Endothelial cell of umbilical vein (primary cell): ENCODE data around the gene NR1H4. TPM values are rescaled to one million over a fixed set of nuclear protein-coding genes. Genes with fewer than 3 reads are reported as not detected.

Experiments used
- BruUV-seq: library from RNA; stranded (reverse); fragments of 400-500 nt; replicated peaks from 2 replicates; lab custom pipeline; 2021; lab: Mats Ljungman, UMichigan
- CTCF ChIA-PET: fragments of 300-600, 350-600 bp; sonication (Branson Sonifier 250); formaldehyde crosslinking; loops from one replicate; lab custom pipeline; 2021; ENCODE audit warnings: antibody characterized with exemption, inconsistent platforms; lab: Charles Lee
- POLR2A ChIA-PET: fragments of 300-600, 350-600 bp; sonication (Branson Sonifier 250); formaldehyde crosslinking; loops from one replicate; lab custom pipeline; 2021; ENCODE audit warnings: antibody characterized with exemption, inconsistent platforms; lab: Charles Lee
- DNase-seq: peaks from one replicate; pipeline ENCODE4 v3.0.0-alpha.2; 2011; ENCODE audit warnings: low read depth, low spot score
- FAIRE-seq: peaks from 2 replicates; lab custom pipeline; 2011; peaks lifted over from hg19 to GRCh38; lab: Jason Lieb, UNC
- H2AFZ ChIP-seq: 2 replicates; pipeline ENCODE4 v1.6.0; 2012; ENCODE audit warnings: low read depth, low read length, control low read depth, inconsistent platforms
- H3K27ac ChIP-seq: 2 replicates; pipeline ENCODE4 v1.5.1; 2011; ENCODE audit warnings: low read depth, mild to moderate bottlenecking, control low read depth, low read length, moderate library complexity; ENCODE audit not compliant: insufficient read depth
- H3K27me3 ChIP-seq, 2 experiments: 2 replicates each; pipeline versions ENCODE4 v1.6.0 to v1.6.1; 2011; ENCODE audit warnings: low read length in 2 of 2, mixed read lengths in 1 of 2; ENCODE audit not compliant: control insufficient read depth in 2 of 2, insufficient read depth in 2 of 2
- H3K36me3 ChIP-seq, 2 experiments: 2 replicates in 1 of 2; 3 replicates in 1 of 2; pipeline ENCODE4 v1.5.1; 2011; ENCODE audit warnings: low read length in 2 of 2, mild to moderate bottlenecking in 1 of 2, moderate library complexity in 1 of 2; ENCODE audit not compliant: control insufficient read depth in 2 of 2, insufficient read depth in 2 of 2; ENCODE audit errors: extremely low read depth in 1 of 2
- H3K4me1 ChIP-seq: 3 replicates; pipeline ENCODE4 v1.5.1; 2011; ENCODE audit warnings: mild to moderate bottlenecking, low read length; ENCODE audit not compliant: control insufficient read depth, insufficient read depth; ENCODE audit errors: extremely low read depth
- H3K4me2 ChIP-seq: 2 replicates; pipeline ENCODE4 v1.6.1; 2011; ENCODE audit warnings: low read length, control low read depth, mixed read lengths; ENCODE audit not compliant: insufficient read depth
- H3K4me3 ChIP-seq, 3 experiments: fragments of 200-600 bp in 1 of 3; sonication (generic), shearing (Covaris generic) in 1 of 3; replicated peaks in 1 of 3; 2 replicates each; pipeline ENCODE4 v1.5.1; 2011 to 2016; ENCODE audit warnings: control low read depth in 3 of 3, low read length in 3 of 3, mild to moderate bottlenecking in 2 of 3, inconsistent platforms in 1 of 3, low read depth in 1 of 3, moderate library complexity in 1 of 3; ENCODE audit not compliant: insufficient read depth in 1 of 3
- H3K79me2 ChIP-seq: 2 replicates; pipeline ENCODE4 v1.6.0; 2012; ENCODE audit warnings: low read length, inconsistent platforms; ENCODE audit not compliant: control insufficient read depth, insufficient read depth
- H3K9ac ChIP-seq: replicated peaks from 2 replicates; pipeline ENCODE3; 2011; ENCODE audit warnings: low read length, control low read depth; ENCODE audit not compliant: insufficient read depth; ENCODE audit errors: extremely low read depth
- H3K9me1 ChIP-seq: replicated peaks from 3 replicates; pipeline ENCODE4 v1.6.0; 2011; ENCODE audit warnings: mild to moderate bottlenecking, low read length; ENCODE audit not compliant: control insufficient read depth, insufficient read depth; ENCODE audit errors: extremely low read depth
- H3K9me3 ChIP-seq: replicated peaks from 2 replicates; pipeline ENCODE4 v1.5.1; 2012; ENCODE audit warnings: low read length, inconsistent platforms; ENCODE audit not compliant: control insufficient read depth, insufficient read depth
- H4K20me1 ChIP-seq: replicated peaks from 2 replicates; pipeline ENCODE3; 2011; ENCODE audit warnings: mild to moderate bottlenecking, low read length; ENCODE audit not compliant: control insufficient read depth, insufficient read depth; ENCODE audit errors: extremely low read depth
- CTCF ChIP-seq, 2 donors: IDR thresholded peaks; 1 replicate in 1 of 2; 2 replicates in 1 of 2; pipeline ENCODE4 v1.5.1; 2011; ENCODE audit warnings: low read length in 2 of 2, mild to moderate bottlenecking in 2 of 2, moderate library complexity in 2 of 2, control low read depth in 1 of 2, inconsistent platforms in 1 of 2, low read depth in 1 of 2; ENCODE audit not compliant: insufficient read depth in 1 of 2; ENCODE audit errors: extremely low read depth in 1 of 2
- EZH2 ChIP-seq: IDR thresholded peaks from 2 replicates; pipeline ENCODE4 v1.6.1; 2012; ENCODE audit warnings: borderline replicate concordance, low read depth, mild to moderate bottlenecking, moderate library complexity, low read length, inconsistent platforms; ENCODE audit not compliant: severe bottlenecking
- FOS ChIP-seq: IDR thresholded peaks from 2 replicates; pipeline ENCODE4 v1.6.1; 2011; ENCODE audit warnings: mild to moderate bottlenecking, low read length, moderate library complexity, borderline replicate concordance; ENCODE audit not compliant: insufficient read depth
- GATA2 ChIP-seq: IDR thresholded peaks from 2 replicates; pipeline ENCODE4 v1.7.0; 2011; ENCODE audit warnings: low read depth, mild to moderate bottlenecking, moderate library complexity, mixed read lengths, low read length; ENCODE audit not compliant: insufficient read length, insufficient read depth
- JUN ChIP-seq: IDR thresholded peaks from 2 replicates; pipeline ENCODE4 v1.6.1; 2011; ENCODE audit warnings: borderline replicate concordance, low read depth; ENCODE audit not compliant: insufficient read length, insufficient read depth
- MAX ChIP-seq: IDR thresholded peaks from 2 replicates; pipeline ENCODE4 v1.6.1; 2011; ENCODE audit not compliant: insufficient read depth, insufficient read length
- MYC ChIP-seq: IDR thresholded peaks from one replicate; pipeline ENCODE4 v1.6.1; 2011; ENCODE audit warnings: mild to moderate bottlenecking, low read depth, low read length
- POLR2A ChIP-seq: IDR thresholded peaks from 2 replicates; pipeline ENCODE4 v1.6.1; 2012; ENCODE audit warnings: low read depth, mild to moderate bottlenecking, control low read depth, low read length
- POLR2AphosphoS5 ChIP-seq: IDR thresholded peaks from 2 replicates; pipeline ENCODE4 v1.6.1; 2012; ENCODE audit warnings: low read depth, mild to moderate bottlenecking, control low read depth, low read length, moderate library complexity; ENCODE audit not compliant: insufficient read depth
- dilution Hi-C: fragments of 300-500 bp; cut with MboI; formaldehyde crosslinking; loops from one replicate; pipeline ENCODE4 v1.15.0; 2019; ENCODE audit warnings: low sequenced_read_pairs; ENCODE audit not compliant: extremely low pct_ligation_motif_present
- intact Hi-C: fragments of 100-400 bp; cut with micrococcal nuclease; formaldehyde crosslinking; loops from one replicate; pipeline ENCODE4 v1.10.0; 2022
- polyA plus RNA-seq, 4 experiments: library from polyadenylated mRNA; depleted of rRNA in 3 of 4; stranded (reverse) in 3 of 4; unstranded in 1 of 4; fragments of >200 nt; gene quantifications; 2 replicates each; pipeline versions ENCODE4 v1.2.1 to v1.2.3, GENCODE V29; 2011 to 2012; ENCODE audit warnings: missing spikeins in 1 of 4
- total RNA-seq: library from RNA; stranded (reverse); gene quantifications from 2 replicates; pipeline ENCODE4 v1.2.3, GENCODE V29; 2021

The NR1H4 gene
- total and polyA plus RNA-seq, 2 donors (not counting 3 experiments of a cell fraction or from before 2014, with no cell fraction given), result not detected

GRCh38 chr12:100608776-100609175 lies 135.1 kb downstream of the NR1H4 start:
- Histone ChIP-seq H4K20me1 (no peaks in the 10 kb centered on the region), H3K4me1 (no peaks in the 10 kb centered on the region), H2AFZ (no peak overlapping the region), H3K9me1 (no peaks in the 10 kb centered on the region), H3K4me3 (no peak overlapping the region), H3K36me3 (peaks cover 2 to 5% of the 10 kb centered on the region in 2 experiments), H3K27me3 (no peaks in the 10 kb centered on the region), H3K9me3 (no peaks in the 10 kb centered on the region), H3K27ac (no peak overlapping the region), H3K9ac (no peak overlapping the region), H3K4me2 (no peak overlapping the region), H3K79me2 (peaks cover 17% of the 10 kb centered on the region)
- intact Hi-C loops (no loop called here), dilution Hi-C loops (no loop called here)
- ChIA-PET POLR2A (no interaction called here), CTCF (interaction anchor here (1.9 kb wide), 1 partner anchor 15 kb away, joined by 8 read pairs; no protein-coding TSS in a partner anchor)
- no peak for DNase-seq
- no TSS peak for BruUV-seq
- FAIRE-seq, result no peak
- no peak for TF ChIP-seq POLR2A
- no peak for TF ChIP-seq EZH2
- TF ChIP-seq CTCF (IDR thresholded peaks at IDR 0.05; ENCODE audit: extremely low read depth in 1 of 2, insufficient read depth in 1 of 2, low read depth in 1 of 2, low read length in 2 of 2), result no peak
- no peak for TF ChIP-seq MAX
- no peak for TF ChIP-seq GATA2
- no peak for TF ChIP-seq POLR2AphosphoS5
- TF ChIP-seq JUN, result no peak
- no peak for TF ChIP-seq MYC
- TF ChIP-seq FOS, result no peak
